Measurements from ENCODE around the gene SLC22A23.

Gene SLC22A23

DNA sequence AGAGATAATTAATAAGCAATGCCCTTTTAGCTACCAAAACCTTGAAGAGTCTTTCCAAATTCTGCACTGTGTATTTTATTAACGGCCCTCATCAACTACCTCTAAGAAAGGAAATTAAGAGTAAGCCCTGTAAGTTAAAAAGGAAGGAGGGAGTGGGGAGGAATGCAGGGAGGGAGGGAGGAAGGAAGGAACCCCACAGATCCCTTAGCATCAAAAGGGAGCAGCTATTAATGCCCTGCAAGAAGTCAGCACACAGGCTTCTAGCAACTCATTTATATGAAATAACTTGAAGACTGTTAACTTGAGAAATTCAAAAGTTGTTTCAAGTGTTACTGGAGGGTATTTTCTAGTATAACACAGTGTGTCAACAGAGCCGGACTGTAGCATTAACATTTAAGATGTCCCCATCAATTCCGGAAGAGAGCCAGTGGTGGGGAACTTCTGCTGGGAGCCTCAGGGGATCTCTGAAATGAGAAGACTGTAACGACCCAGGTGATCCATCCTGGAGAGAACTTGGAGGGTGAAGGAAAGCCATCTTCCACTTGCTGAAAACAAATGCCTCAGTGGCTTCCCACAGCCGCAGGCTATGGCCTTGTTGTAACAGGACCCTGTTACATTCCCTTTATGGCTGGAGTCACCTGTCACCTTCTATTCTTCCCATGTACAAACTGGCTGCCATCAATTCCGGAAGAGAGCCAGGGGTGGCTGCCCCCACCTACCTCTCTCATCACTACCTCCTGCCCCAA is 33.2 kb downstream of the SLC22A23 start:
- TF ChIP-seq, protein P1, sequence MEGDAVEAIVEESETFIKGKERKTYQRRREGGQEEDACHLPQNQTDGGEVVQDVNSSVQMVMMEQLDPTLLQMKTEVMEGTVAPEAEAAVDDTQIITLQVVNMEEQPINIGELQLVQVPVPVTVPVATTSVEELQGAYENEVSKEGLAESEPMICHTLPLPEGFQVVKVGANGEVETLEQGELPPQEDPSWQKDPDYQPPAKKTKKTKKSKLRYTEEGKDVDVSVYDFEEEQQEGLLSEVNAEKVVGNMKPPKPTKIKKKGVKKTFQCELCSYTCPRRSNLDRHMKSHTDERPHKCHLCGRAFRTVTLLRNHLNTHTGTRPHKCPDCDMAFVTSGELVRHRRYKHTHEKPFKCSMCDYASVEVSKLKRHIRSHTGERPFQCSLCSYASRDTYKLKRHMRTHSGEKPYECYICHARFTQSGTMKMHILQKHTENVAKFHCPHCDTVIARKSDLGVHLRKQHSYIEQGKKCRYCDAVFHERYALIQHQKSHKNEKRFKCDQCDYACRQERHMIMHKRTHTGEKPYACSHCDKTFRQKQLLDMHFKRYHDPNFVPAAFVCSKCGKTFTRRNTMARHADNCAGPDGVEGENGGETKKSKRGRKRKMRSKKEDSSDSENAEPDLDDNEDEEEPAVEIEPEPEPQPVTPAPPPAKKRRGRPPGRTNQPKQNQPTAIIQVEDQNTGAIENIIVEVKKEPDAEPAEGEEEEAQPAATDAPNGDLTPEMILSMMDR (IDR thresholded peaks at IDR 0.05) = no peak
- peaks cover 72% of the 10 kb centered on the region for H3K27me3 ChIP-seq
- no peaks in the 10 kb centered on the region for H3K9me3 ChIP-seq
- no peaks in the 10 kb centered on the region for H3K4me1 ChIP-seq (ENCODE audit: control insufficient read depth in 1 of 2, insufficient read depth in 1 of 2, low read depth in 1 of 2, low read length in 1 of 2)
- H3K4me3 ChIP-seq (ENCODE audit: low read depth in 1 of 2, low read length in 1 of 2) = no peak overlapping the region
- no peak overlapping the region for H3K27ac ChIP-seq
- H3K36me3 ChIP-seq = no peaks in the 10 kb centered on the region

DNA sequence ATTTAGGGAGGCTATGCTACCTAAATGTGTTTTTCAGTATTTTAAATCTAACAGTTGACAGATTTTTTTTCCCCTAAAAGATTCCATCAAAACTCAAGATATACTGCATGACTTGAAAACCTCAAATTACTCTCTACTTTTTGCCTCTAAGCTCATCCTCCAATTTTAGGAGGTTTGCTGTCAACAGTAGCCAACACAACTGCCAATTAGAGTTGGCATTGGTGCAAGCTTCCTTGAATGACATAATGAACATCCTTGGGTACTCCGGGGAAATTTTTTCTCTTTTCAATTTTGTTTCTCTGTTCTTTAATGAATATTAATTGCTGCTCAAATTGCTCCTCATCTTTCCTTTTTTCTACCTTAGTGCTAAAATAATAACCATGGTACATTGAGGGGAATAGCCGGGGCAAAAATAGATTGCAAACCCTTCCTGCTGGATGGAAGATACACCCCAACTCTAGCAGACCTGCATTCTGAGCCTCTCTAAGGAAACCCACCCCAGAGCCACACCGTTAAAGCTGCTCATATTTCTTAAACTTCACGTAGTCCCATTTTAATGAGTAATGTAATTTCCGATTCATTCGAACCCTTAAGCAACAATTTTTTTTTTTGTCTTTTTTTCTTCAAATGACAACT is 34.3 kb downstream of the SLC22A23 start:
- H3K4me1 ChIP-seq (ENCODE audit: control insufficient read depth in 1 of 2, insufficient read depth in 1 of 2, low read depth in 1 of 2, low read length in 1 of 2) = no peaks in the 10 kb centered on the region
- H3K27me3 ChIP-seq = peaks cover 69% of the 10 kb centered on the region
- no peaks in the 10 kb centered on the region for H3K9me3 ChIP-seq
- no peak overlapping the region for H3K4me3 ChIP-seq (ENCODE audit: low read depth in 1 of 2, low read length in 1 of 2)
- H3K27ac ChIP-seq = no peak overlapping the region
- no peaks in the 10 kb centered on the region for H3K36me3 ChIP-seq
- TF ChIP-seq, protein P1 (IDR thresholded peaks at IDR 0.05) = no peak

DNA sequence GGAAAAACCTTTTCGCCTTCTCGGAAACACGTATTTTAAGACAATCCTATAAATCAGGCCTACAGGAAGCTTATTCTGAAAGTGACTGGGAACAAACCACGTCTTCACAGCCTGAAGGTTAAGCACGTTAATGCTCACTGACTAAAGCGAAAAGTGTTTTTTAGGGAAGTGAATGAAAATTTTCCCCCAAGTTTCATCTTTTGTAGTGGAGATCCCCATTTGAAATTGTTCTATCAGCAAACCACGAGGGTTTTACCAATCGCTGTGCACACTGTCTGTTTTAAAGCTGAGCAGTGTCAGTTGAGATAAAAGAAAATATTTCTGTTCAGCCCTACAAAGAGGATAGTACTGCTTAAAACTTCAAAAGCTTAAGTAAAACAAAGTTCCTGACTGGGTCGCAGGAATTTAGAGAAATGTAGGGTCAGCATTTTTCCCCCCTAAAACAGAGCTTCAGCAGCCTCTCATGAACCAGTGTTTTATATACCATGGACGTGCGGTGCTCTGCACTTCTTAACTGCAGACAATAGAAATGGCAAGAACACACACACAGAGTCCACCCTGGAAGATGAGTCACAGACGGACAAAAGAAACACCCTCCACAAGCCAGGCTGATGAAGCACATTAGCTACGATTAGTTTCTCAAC is 34.9 kb downstream of the SLC22A23 start:
- H3K4me1 ChIP-seq (ENCODE audit: control insufficient read depth in 1 of 2, insufficient read depth in 1 of 2, low read depth in 1 of 2, low read length in 1 of 2) = no peaks in the 10 kb centered on the region
- H3K27me3 ChIP-seq = peaks cover 63% of the 10 kb centered on the region
- TF ChIP-seq, protein P1 (IDR thresholded peaks at IDR 0.05) = no peak
- H3K4me3 ChIP-seq (ENCODE audit: low read depth in 1 of 2, low read length in 1 of 2) = no peak overlapping the region
- H3K36me3 ChIP-seq = no peaks in the 10 kb centered on the region
- H3K9me3 ChIP-seq = no peaks in the 10 kb centered on the region
- no peak overlapping the region for H3K27ac ChIP-seq

DNA sequence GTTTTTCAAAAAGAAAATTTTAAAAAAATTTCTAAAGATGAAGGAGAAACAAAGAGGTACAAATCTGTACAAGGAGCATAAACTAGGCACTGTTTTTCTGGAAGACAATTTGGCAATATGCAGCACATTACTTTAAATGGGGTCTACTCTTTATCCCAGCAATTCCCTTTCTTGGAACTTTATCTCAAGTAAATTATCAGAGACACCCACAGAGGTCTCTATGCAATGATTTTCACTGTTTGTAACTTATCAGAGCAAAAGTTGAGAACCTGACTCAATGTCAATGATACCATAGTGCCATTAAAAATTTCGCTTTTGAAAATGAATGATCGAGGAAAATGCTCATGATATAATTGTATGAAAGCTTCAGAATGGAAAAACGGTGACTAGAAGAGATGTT is 35.7 kb downstream of the SLC22A23 start:
- H3K27me3 ChIP-seq = peaks cover 56% of the 10 kb centered on the region
- H3K4me3 ChIP-seq (ENCODE audit: low read depth in 1 of 2, low read length in 1 of 2) = no peak overlapping the region
- H3K4me1 ChIP-seq (ENCODE audit: control insufficient read depth in 1 of 2, insufficient read depth in 1 of 2, low read depth in 1 of 2, low read length in 1 of 2) = no peaks in the 10 kb centered on the region
- no peaks in the 10 kb centered on the region for H3K36me3 ChIP-seq
- no peak overlapping the region for H3K27ac ChIP-seq
- TF ChIP-seq, protein P1 (IDR thresholded peaks at IDR 0.05) = no peak
- H3K9me3 ChIP-seq = no peaks in the 10 kb centered on the region

DNA sequence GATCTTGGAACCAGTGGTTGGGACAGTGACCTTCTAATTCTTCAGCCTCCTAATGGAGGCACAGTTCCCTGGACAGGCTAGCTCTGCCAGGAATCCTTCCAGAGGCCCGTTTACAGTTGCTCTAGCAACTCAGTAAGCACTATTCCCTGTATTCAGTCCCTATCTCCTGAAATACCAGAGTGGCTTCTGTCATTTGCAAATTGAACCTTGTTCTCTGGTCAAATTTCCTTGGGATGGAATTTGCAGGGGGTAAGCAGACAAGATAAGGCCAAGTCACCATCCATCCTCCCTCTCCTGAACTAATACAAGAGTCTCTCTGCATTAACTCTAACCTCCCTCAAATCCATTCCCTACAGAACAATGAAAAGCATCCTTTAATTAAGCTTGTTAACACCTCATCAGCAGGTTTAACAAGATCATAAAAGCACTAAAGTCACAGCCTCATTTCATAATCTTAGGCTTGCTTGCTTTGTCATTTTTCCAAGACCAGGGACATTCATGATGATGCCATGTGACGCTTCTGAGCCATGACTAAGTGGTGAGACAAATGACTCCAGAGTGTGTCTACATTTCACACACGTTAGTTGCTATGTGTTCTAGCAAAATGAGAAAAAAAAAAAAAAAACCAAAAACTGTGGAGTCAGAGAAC is 37.1 kb downstream of the SLC22A23 start:
- TF ChIP-seq, protein P1 (IDR thresholded peaks at IDR 0.05) = no peak
- Histone ChIP-seq H3K27ac (no peak overlapping the region), H3K9me3 (no peaks in the 10 kb centered on the region), H3K36me3 (no peaks in the 10 kb centered on the region), H3K4me3 (ENCODE audit: low read depth in 1 of 2, low read length in 1 of 2) (no peak overlapping the region), H3K4me1 (ENCODE audit: control insufficient read depth in 1 of 2, insufficient read depth in 1 of 2, low read depth in 1 of 2, low read length in 1 of 2) (no peaks in the 10 kb centered on the region), H3K27me3 (peaks cover 56% of the 10 kb centered on the region)

Data from neutrophil (primary cell).